HG03565 (cell line): Measurements from ENCODE around the gene SPHKAP.
"Not testable (repeated sequence)": the region's sequence is repeated elsewhere in the genome, so short reads cannot be mapped to it uniquely, and the experiment has no call there.

ENCODE experiments used
- ATAC-seq: cut with Tn5 transposase; IDR thresholded peaks from one replicate; pipeline ENCODE4 v1.9.1; 2021; ENCODE audit warnings: mild to moderate bottlenecking, moderate library complexity; ENCODE audit not compliant: unreplicated experiment

SPHKAP gene

DNA sequence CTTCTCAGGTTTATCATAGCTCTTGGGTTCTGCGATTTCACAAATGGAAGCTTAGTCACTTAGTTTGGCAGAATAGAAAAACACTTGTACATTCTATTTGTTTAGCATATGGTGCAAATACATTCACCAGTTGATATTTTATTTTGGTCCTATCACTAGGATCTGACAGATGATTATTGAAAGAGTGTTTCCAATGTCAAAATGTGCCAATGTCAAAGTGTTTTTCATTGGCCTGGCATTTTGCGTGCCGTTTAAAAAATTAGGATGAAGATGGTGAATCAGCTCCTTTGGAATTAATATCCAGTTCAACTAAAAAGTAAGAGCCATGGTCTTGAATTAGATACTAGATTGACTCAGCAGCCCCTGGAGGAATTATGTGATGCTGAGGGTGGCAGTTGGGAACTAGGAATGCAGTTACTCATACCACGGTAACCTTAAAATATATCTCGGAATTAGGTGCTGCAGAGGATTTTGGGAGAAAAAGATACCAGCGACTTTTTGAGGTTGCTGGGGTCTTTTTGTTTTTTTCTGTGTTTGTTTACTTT is 87.0 kb downstream of the SPHKAP start:
- no peak for ATAC-seq

DNA sequence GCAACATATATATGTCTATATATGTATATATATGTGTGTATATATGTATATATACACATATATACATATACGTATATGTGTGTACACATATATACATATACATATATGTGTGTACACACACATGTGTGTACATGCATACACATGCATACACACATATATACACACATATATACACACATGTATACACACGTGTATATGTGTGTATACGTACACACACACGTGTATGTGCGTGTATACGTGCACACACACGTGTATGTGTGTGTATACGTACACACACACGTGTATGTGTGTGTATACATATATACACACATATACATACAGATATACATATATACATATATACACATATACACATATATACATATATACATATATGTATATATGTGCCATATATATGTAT is 89.4 kb downstream of the SPHKAP start:
- ATAC-seq = no peak

DNA sequence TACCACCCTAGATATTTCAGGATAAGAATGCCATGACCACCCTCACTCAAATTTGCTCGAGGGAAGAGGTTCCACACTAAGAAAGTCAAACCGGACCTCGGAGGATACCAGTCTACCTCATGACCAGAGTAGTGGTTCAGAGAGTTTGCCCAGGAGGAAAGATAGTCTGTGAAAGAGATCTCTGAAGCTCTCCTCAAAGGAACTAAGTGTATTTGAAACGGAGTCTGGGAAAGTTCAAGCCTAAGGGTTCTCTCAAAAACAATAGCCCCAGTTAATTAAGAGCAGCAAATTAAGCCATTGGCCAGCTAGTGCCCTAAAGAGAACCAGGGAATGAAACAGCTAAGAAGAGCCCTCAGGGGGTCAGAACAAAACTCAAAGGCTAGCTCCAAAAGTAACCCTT is 94.9 kb downstream of the SPHKAP start:
- no peak for ATAC-seq

DNA sequence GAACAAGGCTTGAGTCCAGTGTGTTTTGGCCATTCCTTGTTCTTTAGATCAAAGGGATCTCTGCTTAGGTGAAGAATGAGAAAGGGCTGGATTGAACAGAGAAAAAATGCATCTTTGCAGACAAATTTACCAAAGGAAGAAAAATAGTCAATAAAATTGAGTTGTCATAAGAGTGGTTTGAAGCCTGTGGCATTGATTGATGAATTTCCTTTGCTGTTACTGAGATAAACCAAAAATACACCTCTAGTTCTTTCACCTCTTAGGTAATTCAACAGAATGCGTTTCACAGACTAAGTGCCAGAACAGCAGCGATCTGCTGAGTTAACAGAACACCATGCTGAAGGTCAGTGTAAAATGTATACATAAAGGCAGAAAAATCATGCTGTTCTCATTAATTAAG is 96.8 kb downstream of the SPHKAP start:
- ATAC-seq = no peak

DNA sequence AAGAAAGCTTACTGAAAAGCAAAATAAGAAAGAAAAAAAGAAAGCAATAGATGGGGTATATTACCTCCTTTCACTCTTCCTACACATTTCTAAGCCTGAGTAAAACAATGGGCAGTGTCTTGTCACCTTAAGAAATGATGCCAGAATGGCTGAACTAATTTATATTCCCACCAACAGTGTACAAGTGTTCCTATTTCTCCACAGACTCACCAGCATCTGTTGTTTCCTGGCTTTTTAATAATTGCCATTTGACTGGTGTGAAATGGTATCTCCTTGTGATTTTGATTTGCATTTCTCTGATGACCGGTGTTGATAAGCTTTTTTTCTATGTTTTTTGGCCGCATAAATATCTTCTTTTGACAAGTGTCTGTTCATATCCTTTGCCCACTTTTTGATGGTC is 98.4 kb downstream of the SPHKAP start:
- ATAC-seq = no peak

DNA sequence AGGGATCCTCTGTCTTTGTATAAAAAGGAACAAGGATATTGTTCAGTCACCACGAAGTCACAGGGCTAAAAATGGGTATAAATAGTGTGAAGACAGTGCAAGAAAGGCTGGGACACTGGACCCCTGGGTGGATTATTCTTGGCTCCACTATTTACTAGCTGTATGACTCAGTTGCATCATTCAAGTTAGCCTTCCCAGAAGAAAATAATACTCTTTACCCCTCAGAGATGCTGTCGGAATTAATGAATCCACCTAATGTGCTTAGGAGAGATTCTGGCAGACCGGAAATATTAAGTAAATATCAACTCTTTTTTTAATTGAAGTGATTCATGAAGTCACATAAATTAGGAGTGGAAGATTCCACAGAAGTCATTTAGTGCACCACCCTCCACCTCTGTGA is 98.9 kb downstream of the SPHKAP start:
- ATAC-seq = no peak

DNA sequence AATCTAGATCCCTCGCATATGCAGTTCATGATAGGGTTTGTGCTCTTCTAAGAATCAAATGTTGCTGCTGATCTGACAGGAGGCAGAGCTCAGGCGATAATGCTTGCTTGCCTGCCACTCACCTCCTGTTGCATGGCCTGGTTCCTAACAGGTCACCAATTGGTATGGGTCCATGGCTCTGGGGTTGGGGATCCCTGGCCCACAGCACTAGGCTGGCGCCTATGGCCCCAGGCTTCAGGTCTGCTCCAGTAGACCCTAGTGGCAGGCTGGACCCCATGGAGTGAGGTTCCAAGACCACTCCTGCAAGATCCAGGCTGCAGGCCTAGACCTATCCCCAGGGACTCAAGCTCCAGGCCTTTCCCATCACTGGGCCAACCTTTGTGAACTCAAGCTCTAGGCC is 102.3 kb downstream of the SPHKAP start:
- ATAC-seq = no peak

DNA sequence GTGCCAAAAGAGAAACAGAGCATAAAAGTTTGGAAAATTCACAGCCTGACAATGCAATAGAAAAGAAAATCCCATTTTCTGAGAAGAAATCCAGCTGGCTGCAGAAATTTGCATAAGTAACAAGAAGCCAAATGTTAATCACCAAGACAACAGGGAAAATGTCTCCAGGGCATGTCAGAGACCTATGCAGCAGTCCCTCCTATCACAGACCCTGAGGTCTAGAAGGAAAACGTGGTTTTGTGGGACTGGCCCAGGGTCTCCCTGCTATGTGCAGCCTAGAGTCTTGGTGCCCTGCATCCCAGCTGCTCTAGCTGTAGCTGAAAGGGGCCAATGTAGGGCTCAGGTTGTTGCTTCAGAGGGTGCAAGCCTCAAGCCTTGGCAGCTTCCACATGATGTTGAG is 104.8 kb downstream of the SPHKAP start:
- not testable (repeated sequence) for ATAC-seq

DNA sequence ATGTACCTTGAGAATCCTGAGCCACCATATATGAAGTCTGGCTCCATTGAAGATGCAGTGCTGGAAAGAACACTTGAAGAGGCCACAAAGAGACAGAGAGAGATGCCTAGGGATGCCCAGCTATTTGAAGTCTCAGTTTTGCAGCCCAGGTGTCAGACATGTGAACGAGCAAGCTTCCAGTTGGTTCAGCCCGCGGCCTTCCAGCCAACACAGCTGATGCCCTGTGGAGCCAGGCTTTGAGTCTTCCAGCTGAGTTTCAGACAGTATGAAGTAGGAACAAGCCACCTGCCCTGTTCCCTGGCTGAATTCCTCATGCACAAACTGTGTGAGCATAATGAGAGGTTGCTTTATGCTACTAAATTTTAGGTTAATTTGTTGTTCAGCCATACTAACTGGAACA is 108.8 kb downstream of the SPHKAP start:
- no peak for ATAC-seq

DNA sequence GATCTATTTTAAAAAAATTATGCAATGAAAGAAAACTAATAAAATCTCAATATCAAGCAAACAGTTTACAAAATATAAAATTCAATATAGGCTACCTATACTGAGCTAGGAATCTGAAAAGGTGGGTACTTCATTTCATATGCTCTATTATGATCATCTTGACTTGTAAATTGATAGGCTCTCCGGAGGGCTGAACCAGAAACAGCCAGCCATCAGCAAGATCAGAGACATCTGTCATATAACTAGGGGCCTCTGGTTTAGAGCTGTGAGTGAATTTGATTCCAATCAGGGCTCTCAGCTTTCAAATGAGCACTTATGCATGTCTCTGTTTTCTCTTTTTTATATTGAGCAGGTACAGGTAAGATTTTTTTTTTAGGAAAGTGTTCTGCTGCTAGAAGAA is 114.2 kb downstream of the SPHKAP start:
- ATAC-seq = no peak

DNA sequence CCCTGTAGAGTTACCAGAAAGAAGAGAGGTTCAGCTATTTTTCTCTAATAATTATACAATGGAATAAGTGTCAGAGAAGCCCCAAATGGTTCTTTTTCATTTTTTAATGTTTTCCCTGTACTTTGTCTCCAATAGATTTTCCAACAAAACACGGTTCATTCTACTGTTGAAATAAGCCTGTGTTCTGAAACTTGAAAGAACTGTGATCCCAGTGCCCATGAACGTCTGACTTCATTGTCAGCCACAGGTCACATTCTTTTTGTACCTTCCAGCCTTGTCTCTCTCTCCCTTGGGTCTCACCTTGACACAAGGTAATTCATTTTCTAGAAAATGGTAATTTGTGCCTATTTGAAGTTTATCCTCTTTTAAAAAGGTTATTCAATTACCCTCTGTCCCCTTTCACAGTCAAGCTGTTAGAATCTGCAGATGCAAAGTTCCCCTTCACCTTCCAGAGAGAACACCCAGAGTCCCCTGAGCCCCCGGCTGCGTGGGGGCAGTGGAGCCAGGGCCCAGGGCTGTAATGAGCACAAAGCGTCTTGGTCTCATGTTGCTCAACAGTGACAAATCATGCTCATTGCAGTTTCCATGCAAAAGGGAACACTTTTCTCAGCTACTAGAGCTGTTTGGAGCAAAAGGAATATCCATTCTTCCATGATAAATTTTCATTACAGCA is 115.2 kb downstream of the SPHKAP start:
- no peak for ATAC-seq

DNA sequence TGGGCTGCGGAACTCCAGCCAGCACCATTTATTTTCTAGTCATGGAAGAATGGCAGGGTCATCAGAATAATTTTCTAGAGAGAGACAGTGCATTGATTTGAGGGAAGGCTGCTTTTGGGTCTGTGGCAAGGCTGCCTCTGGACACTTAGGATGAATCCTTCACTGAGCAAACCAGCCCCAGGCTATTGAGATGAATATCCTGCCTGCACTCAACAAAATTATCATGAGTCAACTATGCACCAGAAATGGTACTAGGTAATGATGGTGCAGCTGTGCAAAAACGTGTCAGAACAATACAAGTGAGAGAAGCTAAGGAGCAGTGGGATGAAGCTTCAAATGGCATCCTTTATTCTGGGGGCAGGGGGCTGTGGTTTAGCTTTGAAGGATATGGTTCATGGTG is 115.8 kb downstream of the SPHKAP start:
- ATAC-seq = no peak

DNA sequence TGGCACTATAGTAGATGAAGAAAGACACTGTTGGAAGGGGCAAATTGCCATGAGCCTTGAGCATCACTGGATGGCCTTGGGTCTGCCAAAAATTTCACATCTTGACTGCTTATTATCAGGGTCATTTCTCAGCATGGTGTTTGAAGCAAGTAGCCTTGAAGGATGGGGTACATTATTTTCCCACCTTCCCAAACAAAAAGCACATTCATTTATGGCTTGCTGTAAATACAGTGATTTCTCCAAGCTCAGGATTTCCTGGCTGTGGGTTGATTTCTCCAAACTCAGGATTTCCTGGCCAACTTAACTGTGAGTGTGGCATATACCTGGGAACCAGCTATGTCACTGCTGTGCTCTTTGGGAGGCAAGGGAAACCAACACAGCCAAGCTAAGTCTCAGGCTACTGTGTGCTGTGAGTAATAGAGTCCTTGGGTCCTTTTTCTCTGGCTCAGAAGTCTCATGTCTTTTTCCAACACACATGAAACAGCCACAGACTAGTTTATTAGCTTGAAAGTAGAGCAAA is 116.6 kb downstream of the SPHKAP start:
- ATAC-seq = no peak

DNA sequence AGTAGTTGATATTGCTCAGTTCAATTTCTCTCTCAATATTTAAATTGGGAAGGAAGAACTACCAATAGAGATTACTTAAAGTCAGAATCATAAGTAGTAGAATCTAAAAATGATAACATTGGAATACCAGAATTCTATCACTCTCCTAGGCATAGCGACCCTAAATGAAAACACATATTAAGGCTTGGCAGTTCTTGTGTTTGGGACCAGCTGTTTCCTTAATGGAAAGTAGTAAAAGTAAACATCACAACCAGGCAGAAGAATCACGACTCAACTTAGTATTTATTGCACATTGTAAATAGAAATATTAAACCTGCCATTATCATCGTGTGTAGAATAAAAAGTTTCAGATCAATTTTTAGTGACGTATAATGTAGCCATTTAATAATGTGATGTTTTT is 117.5 kb downstream of the SPHKAP start:
- no peak for ATAC-seq

DNA sequence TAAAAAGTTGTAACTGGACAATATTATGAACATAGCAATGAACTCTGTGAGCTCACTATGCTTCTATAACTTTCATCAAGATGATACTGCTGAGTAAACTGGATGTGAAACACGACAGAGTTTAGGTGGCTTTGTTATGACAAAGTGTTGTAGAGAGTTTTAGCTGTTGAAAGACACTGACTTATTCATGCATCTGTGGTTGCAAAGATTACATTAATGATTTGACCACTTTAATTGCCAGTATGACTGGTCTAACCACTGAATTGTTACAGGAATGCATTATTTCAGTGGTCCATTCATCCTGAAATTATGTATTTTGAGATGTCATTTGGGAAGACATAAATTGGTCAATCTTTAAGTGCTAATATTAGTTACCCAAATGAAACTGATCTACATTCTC is 117.9 kb downstream of the SPHKAP start:
- no peak for ATAC-seq

DNA sequence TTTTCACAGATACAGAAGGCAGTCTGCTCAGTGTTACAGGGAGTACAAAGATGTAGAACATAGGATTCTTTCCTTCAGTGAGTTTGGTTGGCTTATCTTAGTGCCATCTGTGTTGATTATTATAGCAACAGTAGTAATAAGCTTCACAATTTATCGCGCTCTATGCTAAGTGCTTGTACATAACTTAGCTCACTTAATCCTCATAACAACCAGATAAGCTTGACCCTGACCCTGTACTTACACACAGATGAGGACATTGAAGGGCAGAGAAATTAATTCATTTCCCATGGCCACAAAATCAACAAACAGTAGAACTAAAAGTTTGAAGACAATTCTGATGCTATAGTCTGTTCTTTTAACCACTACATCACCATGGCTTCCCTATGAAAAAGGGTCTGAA is 121.8 kb downstream of the SPHKAP start:
- no peak for ATAC-seq

DNA sequence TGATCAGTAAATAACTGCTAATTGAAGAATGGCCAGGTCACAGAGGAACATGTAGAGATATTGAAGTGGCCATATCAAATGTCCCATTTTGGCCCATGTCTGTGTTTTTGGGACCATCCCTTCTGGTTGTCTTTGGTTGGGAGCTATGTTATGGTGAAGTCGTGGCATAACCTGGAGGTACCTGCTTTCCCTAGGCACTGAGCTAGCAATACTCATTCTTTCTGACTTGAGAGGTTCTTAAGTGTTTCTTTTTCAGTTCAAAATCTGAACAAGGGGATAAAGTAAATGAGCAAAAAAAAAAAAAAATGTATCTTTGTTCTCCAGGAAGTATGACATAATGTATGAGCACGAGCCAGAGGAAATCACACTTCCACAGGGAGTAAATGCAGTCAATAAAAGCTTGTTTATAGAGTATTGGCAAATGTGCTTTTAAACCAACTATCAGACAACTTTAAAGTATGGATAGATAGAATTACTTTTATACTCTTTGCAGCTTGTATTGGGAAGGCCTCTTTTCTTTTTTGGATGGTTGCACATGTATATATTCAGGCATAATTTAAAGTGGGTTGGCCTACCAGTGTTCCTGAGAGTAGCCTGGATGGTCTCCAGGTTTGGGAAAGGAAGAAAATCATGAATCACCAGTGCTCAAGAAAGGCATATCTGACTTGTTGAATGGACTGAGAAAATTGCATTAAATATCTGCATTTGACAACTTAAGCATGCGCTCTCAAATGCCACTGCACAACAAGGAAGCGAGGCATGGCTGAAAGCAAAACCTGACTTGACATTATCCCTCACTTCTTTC is 125.0 kb downstream of the SPHKAP start:
- no peak for ATAC-seq

DNA sequence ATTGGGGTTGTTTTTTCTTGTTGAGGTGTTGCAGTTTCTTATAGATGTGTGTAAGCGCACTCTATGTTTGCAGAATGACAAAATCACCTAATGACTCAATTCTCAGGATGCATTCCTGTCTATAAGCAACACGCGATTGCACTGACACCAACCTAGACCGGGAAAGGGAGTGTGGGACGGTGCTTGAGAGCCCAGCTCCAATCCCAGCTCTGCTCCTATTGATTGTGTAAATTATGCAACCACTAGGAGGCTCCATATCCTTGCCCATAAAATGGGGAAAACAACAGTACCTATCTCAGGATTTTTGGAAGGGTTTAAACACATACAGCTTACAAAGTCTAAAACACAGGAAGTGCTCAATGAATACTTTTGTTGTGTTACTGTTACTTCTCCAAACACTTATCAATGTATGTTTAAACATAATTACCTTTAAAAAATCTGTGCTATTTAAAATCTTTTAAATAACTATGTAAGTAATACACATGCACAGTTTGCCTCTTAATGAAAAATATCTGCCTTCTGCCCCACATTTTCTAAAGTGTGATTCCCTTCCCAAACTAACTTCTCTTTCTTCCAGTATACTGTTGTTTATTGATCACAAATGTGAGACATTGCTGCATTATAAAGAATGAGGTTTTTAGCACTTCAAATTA is 132.5 kb downstream of the SPHKAP start:
- peak; percentile 65 for ATAC-seq

DNA sequence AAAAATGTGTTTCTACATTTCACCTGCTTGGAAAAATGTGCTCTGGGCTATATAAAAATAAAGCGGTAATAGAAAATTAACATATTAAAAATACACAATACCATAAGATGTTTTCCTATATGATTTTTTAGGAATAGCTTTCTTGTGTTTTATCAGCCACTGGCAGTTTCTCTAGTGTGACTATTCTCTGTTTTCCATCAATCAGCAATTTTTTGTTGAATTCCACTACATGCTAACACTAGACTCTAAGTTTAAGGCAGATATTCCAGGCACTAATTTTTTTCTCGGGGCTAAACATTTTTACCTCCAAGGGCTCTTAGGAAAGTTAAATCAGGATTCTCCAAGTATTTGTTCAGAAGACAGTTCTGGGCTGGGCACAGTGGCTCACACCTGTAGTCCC is 140.5 kb downstream of the SPHKAP start:
- ATAC-seq = no peak

DNA sequence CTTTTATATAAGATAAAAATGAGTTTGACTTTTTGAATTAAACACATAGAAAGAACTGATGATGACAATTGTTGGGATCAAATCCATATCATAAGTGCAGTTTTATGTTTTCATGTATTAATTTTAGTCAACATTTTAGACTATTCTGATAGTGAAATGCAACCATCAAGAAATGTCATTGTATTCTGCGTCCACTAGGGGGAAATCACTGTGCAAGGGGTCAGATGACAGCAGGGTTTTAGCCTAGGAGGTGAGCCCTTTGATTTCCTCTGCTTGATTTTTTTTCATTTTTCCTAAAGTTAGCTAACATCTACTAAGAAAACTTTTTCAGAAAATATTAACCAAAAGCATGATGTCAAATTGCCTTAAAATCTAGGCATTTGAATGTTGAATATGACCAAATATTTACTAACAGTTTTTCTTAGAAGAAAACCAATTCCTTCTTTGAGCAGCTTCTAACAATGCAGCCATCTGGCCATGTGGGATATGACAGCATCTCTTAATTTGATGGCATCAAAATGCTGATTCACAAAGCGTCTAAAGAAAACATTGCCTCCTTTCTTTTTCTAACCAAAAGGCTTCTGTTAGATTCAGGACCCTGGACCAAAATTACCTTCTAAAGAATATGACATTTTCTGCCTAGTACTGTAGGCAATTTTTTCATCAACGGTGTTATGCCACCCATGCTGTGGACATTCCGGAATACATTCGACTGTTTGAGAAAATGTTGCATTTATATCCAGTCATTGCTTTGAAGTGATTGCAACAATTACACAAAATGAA is 141.5 kb downstream of the SPHKAP start:
- peak; percentile 92 for ATAC-seq

DNA sequence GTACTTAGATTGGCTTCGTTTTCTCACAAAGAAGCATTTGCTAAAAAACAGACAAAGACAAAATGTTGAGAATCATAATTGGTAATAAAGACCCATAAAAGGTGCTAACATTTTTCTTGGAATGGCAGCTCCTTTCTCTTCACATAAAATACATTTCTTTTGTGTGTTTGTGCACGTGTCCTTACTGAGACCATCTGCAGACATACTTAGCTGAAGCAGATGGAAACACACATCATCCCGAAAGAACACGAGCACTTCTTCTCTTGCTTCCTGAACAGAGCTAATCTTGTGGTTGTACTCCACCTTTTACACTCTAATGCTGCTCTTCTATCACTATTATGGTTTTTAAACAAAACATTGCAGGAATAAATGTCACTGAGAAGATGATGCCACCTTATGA is 142.5 kb downstream of the SPHKAP start:
- ATAC-seq = no peak
